SU-DHL-6 (cell line): Measurements from ENCODE around the gene KRT5.

ENCODE experiments used
- H2AFZ ChIP-seq: fragments of 200-600 bp; sonication (generic); 2 replicates; pipeline ENCODE4 v1.6.1; 2014; ENCODE audit warnings: low read depth, mild to moderate bottlenecking, moderate library complexity, mixed read lengths, antibody characterized with exemption, low read length; ENCODE audit not compliant: severe bottlenecking
- H3F3A ChIP-seq: fragments of 200-600 bp; shearing (Covaris generic); 2 replicates; pipeline ENCODE4 v1.6.0; 2016; ENCODE audit warnings: antibody characterized with exemption, mild to moderate bottlenecking; ENCODE audit not compliant: insufficient read depth
- H3K27ac ChIP-seq: fragments of 200-600 bp; sonication (generic); 2 replicates; pipeline ENCODE4 v1.5.1; 2016; ENCODE audit warnings: low read depth, mild to moderate bottlenecking, low read length, moderate library complexity, mixed read lengths
- H3K27me3 ChIP-seq: fragments of 200-600 bp; sonication (generic), shearing (Covaris generic); 2 replicates; pipeline ENCODE4 v1.6.0; 2014; ENCODE audit warnings: mild to moderate bottlenecking, low read length
- H3K36me3 ChIP-seq: fragments of 200-600 bp; sonication (generic); 2 replicates; pipeline ENCODE4 v1.6.1; 2014; ENCODE audit warnings: mild to moderate bottlenecking, low read length, mixed read lengths
- H3K4me2 ChIP-seq: fragments of 300-600, 200-600 bp; shearing (Covaris generic), sonication (generic); 2 replicates; pipeline ENCODE4 v1.6.0; 2014; ENCODE audit warnings: low read length, low read depth, mild to moderate bottlenecking; ENCODE audit not compliant: poor library complexity, severe bottlenecking
- H3K4me3 ChIP-seq: fragments of 200-600 bp; sonication (generic); 2 replicates; pipeline ENCODE4 v1.5.1; 2014; ENCODE audit warnings: antibody characterized with exemption, low read length, mild to moderate bottlenecking, mixed read lengths; ENCODE audit not compliant: insufficient read depth, poor library complexity, severe bottlenecking
- H3K79me2 ChIP-seq: fragments of 200-600 bp; sonication (generic); 2 replicates; pipeline ENCODE4 v1.6.1; 2014; ENCODE audit warnings: mild to moderate bottlenecking, low read length, moderate library complexity; ENCODE audit not compliant: insufficient read depth
- H3K9ac ChIP-seq: fragments of 200-600 bp; sonication (generic); 2 replicates; pipeline ENCODE4 v1.7.0; 2014; ENCODE audit warnings: mild to moderate bottlenecking, low read length
- H3K9me2 ChIP-seq: fragments of 200-600 bp; sonication (generic); replicated peaks from 2 replicates; pipeline ENCODE4 v1.6.1; 2014; ENCODE audit warnings: low read length; ENCODE audit not compliant: insufficient read depth
- H3K9me3 ChIP-seq: fragments of 200-600 bp; sonication (generic); 2 replicates; pipeline ENCODE4 v1.6.1; 2014; ENCODE audit warnings: low read length, mixed read lengths; ENCODE audit not compliant: insufficient read depth
- H4K20me1 ChIP-seq: fragments of 200-600 bp; sonication (generic); 2 replicates; pipeline ENCODE4 v1.6.1; 2014; ENCODE audit warnings: low read depth, mild to moderate bottlenecking, antibody characterized with exemption, low read length, moderate library complexity, mixed read lengths
- EZH2phosphoT487 ChIP-seq: fragments of 200-600 bp; sonication (generic), shearing (Covaris generic); conservative IDR thresholded peaks from 2 replicates; pipeline ENCODE4 v1.6.1; 2018; ENCODE audit warnings: mild to moderate bottlenecking, antibody characterized with exemption, low read length, moderate library complexity, mixed read lengths
- TF ChIP-seq, protein P1 (sequence below): fragments of 200-600 bp; sonication (generic); IDR thresholded peaks from one replicate; pipeline ENCODE4 v1.5.1; 2017; ENCODE audit warnings: antibody characterized with exemption, mild to moderate bottlenecking, low read length, moderate library complexity; ENCODE audit not compliant: insufficient read depth, poor library complexity, severe bottlenecking

Gene KRT5

DNA sequence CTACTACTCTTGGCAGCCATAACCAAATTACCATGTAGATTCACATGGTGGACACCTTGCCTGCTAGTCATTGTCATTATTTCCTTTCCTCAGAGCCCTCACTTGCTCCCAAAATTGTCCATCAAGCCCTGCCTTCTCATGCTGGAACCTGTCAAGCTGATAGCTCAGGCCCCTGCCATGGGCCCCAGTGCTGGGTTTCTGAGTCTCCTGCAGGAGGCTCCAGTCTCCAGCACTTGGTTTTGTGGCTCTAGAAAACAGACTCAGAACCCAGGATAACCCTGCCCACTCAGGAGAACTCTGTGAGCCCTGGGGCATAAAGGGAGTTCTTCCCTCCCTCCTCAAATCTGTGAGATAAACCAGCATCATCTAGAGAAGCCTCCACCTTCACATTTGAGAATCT is 22.0 kb upstream of the KRT5 start:
- TF ChIP-seq, protein P1, sequence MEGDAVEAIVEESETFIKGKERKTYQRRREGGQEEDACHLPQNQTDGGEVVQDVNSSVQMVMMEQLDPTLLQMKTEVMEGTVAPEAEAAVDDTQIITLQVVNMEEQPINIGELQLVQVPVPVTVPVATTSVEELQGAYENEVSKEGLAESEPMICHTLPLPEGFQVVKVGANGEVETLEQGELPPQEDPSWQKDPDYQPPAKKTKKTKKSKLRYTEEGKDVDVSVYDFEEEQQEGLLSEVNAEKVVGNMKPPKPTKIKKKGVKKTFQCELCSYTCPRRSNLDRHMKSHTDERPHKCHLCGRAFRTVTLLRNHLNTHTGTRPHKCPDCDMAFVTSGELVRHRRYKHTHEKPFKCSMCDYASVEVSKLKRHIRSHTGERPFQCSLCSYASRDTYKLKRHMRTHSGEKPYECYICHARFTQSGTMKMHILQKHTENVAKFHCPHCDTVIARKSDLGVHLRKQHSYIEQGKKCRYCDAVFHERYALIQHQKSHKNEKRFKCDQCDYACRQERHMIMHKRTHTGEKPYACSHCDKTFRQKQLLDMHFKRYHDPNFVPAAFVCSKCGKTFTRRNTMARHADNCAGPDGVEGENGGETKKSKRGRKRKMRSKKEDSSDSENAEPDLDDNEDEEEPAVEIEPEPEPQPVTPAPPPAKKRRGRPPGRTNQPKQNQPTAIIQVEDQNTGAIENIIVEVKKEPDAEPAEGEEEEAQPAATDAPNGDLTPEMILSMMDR, result no peak
- TF ChIP-seq EZH2phosphoT487, result no peak
- Histone ChIP-seq H3K27me3 (no peaks in the 10 kb centered on the region), H4K20me1 (no peaks in the 10 kb centered on the region), H3K9ac (no peak overlapping the region), H3K9me3 (no peaks in the 10 kb centered on the region), H3K27ac (no peak overlapping the region), H3K4me3 (no peak overlapping the region), H3K79me2 (no peaks in the 10 kb centered on the region), H2AFZ (no peak overlapping the region), H3K36me3 (no peaks in the 10 kb centered on the region), H3K9me2 (no peaks in the 10 kb centered on the region), H3K4me2 (no peak overlapping the region), H3F3A (no peaks in the 10 kb centered on the region)

DNA sequence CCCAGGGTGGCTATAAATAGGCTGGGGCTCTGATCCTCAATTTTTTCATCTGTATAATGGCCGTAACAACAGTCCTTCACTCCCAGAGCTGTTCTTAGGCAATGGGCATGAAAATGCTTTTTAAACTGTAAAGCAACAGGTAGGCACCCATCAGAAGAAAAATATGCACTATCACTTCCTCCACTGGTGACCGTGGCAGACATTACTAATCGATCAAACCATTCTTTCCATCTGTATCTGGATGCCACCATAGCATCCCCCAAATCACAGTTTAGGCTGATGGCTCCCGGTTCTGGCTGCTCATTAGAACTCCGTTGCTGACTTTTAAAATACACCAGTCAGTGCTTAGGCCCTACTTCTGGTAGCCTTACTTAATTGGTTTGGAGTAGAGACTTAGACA is 21.5 kb upstream of the KRT5 start:
- no peaks in the 10 kb centered on the region for H3K27me3 ChIP-seq
- no peak overlapping the region for H2AFZ ChIP-seq
- H3K27ac ChIP-seq, result no peak overlapping the region
- H3K9me2 ChIP-seq, result no peaks in the 10 kb centered on the region
- no peaks in the 10 kb centered on the region for H3K79me2 ChIP-seq
- TF ChIP-seq, protein P1, result no peak
- no peak for TF ChIP-seq EZH2phosphoT487
- no peaks in the 10 kb centered on the region for H3K9me3 ChIP-seq
- H3K4me2 ChIP-seq, result no peak overlapping the region
- H4K20me1 ChIP-seq, result no peaks in the 10 kb centered on the region
- H3K9ac ChIP-seq, result no peak overlapping the region
- H3K36me3 ChIP-seq, result no peaks in the 10 kb centered on the region
- no peak overlapping the region for H3K4me3 ChIP-seq
- H3F3A ChIP-seq, result no peaks in the 10 kb centered on the region

DNA sequence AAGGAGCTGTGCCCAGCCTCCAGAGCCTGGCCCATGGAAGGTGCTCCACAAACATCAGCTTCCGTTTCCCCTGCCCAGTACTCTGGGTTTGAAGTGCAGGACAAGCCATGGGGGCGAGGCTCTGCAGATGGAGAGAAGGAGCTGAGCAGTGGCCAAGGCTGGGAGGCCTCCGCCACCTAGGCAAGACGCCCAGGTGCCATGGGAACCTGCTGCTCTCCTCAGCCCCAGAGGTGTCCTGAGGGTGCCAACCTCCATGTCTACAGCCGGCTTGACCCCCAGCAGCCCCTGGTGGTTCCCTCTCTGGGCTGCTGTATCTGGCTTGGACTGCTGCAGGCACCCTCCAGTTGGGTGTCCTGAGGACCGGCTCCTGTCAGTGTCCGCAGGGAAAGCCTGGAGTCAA is 20.3 kb upstream of the KRT5 start:
- Histone ChIP-seq H3K4me3 (no peak overlapping the region), H3K36me3 (no peaks in the 10 kb centered on the region), H4K20me1 (no peaks in the 10 kb centered on the region), H2AFZ (no peak overlapping the region), H3K9ac (no peak overlapping the region), H3K4me2 (no peak overlapping the region), H3K79me2 (no peaks in the 10 kb centered on the region), H3K27ac (no peak overlapping the region), H3K9me3 (no peaks in the 10 kb centered on the region), H3F3A (no peaks in the 10 kb centered on the region), H3K9me2 (no peaks in the 10 kb centered on the region), H3K27me3 (no peaks in the 10 kb centered on the region)
- TF ChIP-seq, protein P1, result no peak
- no peak for TF ChIP-seq EZH2phosphoT487

DNA sequence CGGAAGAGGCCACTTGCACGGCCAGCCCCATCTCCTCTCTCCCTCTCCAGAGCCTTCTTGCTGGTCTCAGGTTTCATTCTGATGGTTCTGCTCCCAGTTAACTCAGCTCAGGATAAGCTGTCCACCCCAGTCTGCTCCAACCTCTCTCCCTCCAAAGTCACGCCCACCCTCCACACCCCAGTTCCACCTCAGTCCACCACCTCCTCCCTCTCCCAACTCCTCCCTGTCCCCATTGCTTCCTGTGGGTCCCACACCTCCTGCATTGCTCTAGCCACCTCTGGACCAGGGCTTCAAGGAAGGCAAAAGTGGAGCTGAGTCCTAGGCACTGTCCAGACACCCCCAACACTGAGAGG is 19.6 kb upstream of the KRT5 start:
- no peaks in the 10 kb centered on the region for H3K79me2 ChIP-seq
- no peak overlapping the region for H3K27ac ChIP-seq

More for the DNA sequence above, 19.6 kb upstream of the KRT5 start:
- H3K4me3 ChIP-seq, result no peak overlapping the region
- no peaks in the 10 kb centered on the region for H3K9me3 ChIP-seq
- H3F3A ChIP-seq, result no peaks in the 10 kb centered on the region
- no peaks in the 10 kb centered on the region for H4K20me1 ChIP-seq
- no peak for TF ChIP-seq EZH2phosphoT487
- TF ChIP-seq, protein P1, result no peak
- H3K9ac ChIP-seq, result no peak overlapping the region
- no peak overlapping the region for H3K4me2 ChIP-seq
- H3K27me3 ChIP-seq, result no peaks in the 10 kb centered on the region
- H3K9me2 ChIP-seq, result no peaks in the 10 kb centered on the region
- no peak overlapping the region for H2AFZ ChIP-seq
- no peaks in the 10 kb centered on the region for H3K36me3 ChIP-seq
